LNCAP (cell line): Measurements from ENCODE around the gene ATXN7.

Experiments
- CTCF ChIP-seq: fragments of 450-650 bp; IDR thresholded peaks from 2 replicates; pipeline ENCODE4 v1.5.1; 2017; ENCODE audit warnings: mild to moderate bottlenecking

The ATXN7 gene

GRCh38 chr3:63832395-63832794 lies 31.3 kb upstream of the ATXN7 start:
- TF ChIP-seq CTCF = no peak

DNA sequence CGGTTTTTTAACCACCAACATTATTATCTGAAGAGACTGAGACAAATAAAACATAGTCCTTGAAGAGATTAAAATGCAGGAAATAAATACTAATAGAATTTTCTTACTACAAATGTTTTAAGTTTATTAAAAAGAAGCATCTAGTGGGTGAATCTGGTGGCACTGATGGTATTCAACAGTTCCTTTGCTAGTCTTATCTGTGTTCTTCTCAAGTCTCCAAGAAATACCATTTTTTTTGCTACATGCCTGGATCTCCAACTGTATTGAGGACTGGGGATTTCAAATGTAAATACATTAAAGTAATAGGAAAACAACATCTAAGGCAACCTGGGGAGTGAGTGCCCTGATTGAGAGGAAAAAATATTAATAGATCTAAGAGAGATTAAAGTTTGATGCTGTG lies 22.0 kb upstream of the ATXN7 start:
- no peak for TF ChIP-seq CTCF

DNA sequence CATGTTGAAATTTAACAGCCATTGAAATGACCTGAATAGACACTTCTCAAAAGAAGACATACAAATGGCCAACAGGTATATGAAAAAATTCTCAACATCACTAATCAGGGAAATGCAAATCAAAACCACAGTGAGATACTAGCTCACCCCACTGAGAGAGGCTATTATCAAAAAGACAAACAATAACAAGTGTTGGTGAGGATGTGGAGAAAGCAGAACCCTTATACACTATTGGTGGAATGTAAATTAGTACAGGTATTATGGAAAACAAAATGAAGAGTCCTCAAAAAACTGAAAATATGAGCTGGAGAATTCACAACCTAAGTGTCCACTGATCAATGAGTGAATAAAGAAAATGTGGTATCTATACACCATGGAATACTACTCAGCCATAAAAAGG lies 21.5 kb upstream of the ATXN7 start:
- TF ChIP-seq CTCF = no peak

DNA sequence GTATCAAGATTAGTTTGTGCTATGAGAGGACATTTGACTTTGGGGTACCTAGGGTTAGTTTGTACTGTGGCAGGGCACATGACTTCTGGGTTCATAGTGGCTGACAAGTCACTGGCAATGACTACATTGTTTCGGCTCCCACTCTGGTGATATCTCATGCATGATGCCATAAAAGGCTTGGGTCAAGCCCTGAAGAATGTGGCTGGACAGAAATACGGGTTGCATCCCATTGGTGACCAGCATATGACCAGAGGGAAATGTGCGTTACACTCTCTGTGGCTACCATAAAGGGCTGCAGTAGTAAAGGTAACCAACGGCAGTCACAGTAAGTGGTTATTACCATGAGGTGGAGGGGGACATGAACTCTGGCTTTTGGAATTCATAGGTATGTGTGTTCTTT lies 18.5 kb upstream of the ATXN7 start:
- TF ChIP-seq CTCF = no peak

DNA sequence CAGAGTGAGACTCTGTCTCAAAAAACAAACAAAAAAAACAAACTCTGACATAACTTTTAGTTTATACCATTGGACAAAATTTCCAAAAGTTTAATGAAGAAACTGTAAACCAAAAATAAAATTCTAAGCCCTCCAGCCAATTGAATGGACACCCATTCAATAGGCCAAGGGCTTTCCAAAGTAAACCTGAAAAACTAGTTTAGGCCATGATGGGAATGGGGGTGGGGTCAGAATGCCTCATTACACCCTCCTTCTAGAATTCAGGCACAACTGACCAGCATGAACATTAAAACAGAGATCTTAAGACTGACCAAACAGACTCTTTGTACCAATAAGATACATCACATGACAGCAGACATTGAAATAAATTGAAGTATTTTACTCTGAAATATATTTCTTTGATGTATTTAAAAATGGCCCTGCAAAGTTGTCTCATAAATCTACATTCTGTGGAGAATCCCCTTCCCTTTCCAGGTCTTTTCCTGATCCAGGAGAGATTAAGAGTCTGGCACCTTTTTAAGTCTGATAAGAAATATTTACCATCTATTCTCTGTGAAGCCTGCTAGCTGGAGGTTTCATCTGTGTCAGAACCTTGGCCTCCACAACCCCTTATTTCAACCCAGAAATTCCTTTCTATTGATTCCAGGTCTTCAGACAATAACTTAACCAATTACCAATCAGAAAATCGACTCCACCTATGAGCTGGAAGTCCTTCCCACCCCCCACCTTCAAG lies 15.8 kb upstream of the ATXN7 start:
- TF ChIP-seq CTCF = no peak

- TF ChIP-seq CTCF = no peak
These were observed 14.5 kb upstream of the ATXN7 start for GRCh38 chr3:63849175-63849574.

DNA sequence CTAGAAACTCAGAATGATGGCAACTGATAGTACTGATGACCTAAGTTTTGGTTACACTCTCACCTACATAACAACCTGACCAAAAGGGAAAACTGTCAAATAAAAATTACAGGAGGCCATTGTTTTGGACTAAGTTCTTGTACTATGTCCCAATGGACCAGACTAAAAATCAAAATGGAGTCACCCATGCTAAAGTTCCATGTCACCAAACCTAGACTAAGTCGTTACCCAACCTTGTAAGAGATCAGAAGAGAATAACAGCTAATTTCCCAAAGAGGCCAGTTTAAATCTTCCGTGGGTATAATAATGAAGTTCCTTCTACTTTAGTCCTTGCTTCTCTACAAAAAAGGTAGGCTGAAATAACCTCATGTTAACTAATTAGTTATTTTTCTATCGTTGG lies 12.4 kb upstream of the ATXN7 start:
- no peak for TF ChIP-seq CTCF

DNA sequence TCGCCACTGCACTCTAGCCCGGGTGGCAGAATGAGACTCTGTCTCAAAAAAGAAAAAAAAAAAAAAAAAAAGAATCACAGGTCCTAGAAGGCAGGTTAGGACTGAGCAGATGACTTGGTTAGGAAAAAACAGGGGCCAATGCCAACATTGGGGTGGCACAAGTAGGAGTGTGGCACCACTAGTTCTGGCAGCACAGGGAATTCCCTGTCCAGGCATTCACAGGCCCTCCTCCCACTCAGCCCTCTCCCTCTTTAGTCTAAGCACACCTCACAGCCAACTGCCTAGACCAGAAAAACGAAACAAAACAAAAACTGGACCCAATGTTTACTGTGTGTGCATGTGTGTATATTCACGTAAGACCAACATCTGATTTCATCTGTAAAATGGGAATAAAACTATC lies 10.6 kb upstream of the ATXN7 start:
- TF ChIP-seq CTCF = no peak
